HG03439 (cell line): ENCODE results near the gene YPEL4.
A peak's percentile ranks its signal among the peaks of the same experiment; 100 is the strongest.
"Not testable (repeated sequence)": the region's sequence is repeated elsewhere in the genome, so short reads cannot be mapped to it uniquely, and the experiment has no call there.

ENCODE experiments used
- ATAC-seq: cut with Tn5 transposase; IDR thresholded peaks from one replicate; pipeline ENCODE4 v1.9.1; 2021; ENCODE audit warnings: mild to moderate bottlenecking, moderate library complexity; ENCODE audit not compliant: unreplicated experiment

YPEL4 gene

GRCh38 chr11:57649826-57650738, at the start of gene YPEL4:
TSS of gene YPEL4 (minus strand) at chr11:57649912. CDS start at chr11:57647107, 2,805 bp downstream.
- no peak for ATAC-seq

GRCh38 chr11:57698843-57699365, 49.2 kb upstream of the YPEL4 start:
- no peak for ATAC-seq

GRCh38 chr11:57690474-57690873, 40.8 kb upstream of the YPEL4 start:
- not testable (repeated sequence) for ATAC-seq

- ATAC-seq: no peak
These were observed 31.5 kb upstream of the YPEL4 start for GRCh38 chr11:57681168-57681567.

GRCh38 chr11:57680552-57680874, 30.8 kb upstream of the YPEL4 start:
- ATAC-seq: no peak

GRCh38 chr11:57679396-57679795, 29.7 kb upstream of the YPEL4 start:
- ATAC-seq: no peak

- no peak for ATAC-seq
These were observed 25.6 kb upstream of the YPEL4 start for GRCh38 chr11:57675176-57675941.

GRCh38 chr11:57674251-57674650, 24.5 kb upstream of the YPEL4 start:
- no peak for ATAC-seq

GRCh38 chr11:57668434-57668782, 18.7 kb upstream of the YPEL4 start:
- peak; percentile 2 for ATAC-seq

- ATAC-seq: peak; percentile 85
These were observed 18.2 kb upstream of the YPEL4 start, which contains the start of gene ZDHHC5 for GRCh38 chr11:57667736-57668433. TSS of gene ZDHHC5 (plus strand) at chr11:57668114. CDS start at chr11:57673091, 4,977 bp downstream.

GRCh38 chr11:57667117-57667735, 17.5 kb upstream of the YPEL4 start:
- ATAC-seq: peak; percentile 78

GRCh38 chr11:57663975-57664374, 14.3 kb upstream of the YPEL4 start:
- ATAC-seq: no peak

- no peak for ATAC-seq
These were observed 13.2 kb upstream of the YPEL4 start for GRCh38 chr11:57662893-57663292.

GRCh38 chr11:57659669-57660068, 10.0 kb upstream of the YPEL4 start:
- no peak for ATAC-seq

- ATAC-seq: no peak
These were observed 8.3 kb upstream of the YPEL4 start for GRCh38 chr11:57658023-57658361.

- peak; percentile 99 for ATAC-seq
These were observed 7.7 kb upstream of the YPEL4 start, which contains the start of gene CLP1 for GRCh38 chr11:57657194-57658022. TSS of gene CLP1 (plus strand) at chr11:57657762. CDS start at chr11:57659477, 1,715 bp downstream.

- ATAC-seq: no peak
These were observed 7.1 kb upstream of the YPEL4 start for GRCh38 chr11:57656885-57657193.

- ATAC-seq: no peak
These were observed 3.5 kb upstream of the YPEL4 start for GRCh38 chr11:57653163-57653562.

GRCh38 chr11:57652662-57653061, 3.0 kb upstream of the YPEL4 start:
- no peak for ATAC-seq

GRCh38 chr11:57652230-57652629, 2.5 kb upstream of the YPEL4 start:
- not testable (repeated sequence) for ATAC-seq
